B cell (primary cell): ENCODE measurements around the gene CDHR3. TPM values are rescaled to one million over a fixed set of nuclear protein-coding genes. Genes with fewer than 3 reads are reported as not detected.

ENCODE experiments used
- ATAC-seq: fragments of 200-7000 bp; cut with Tn5 transposase; one replicate; pipeline ENCODE4 v1.10.0; 2021; ENCODE audit warnings: low read depth, mild to moderate bottlenecking, moderate number of reproducible peaks, moderate library complexity
- CTCF ChIA-PET: fragments of 350-600 bp; sonication (Branson Sonifier 250); formaldehyde crosslinking; loops from one replicate; lab custom pipeline; 2021; ENCODE audit warnings: antibody characterized with exemption, inconsistent platforms; lab: Charles Lee
- POLR2A ChIA-PET: fragments of 350-600 bp; sonication (Branson Sonifier 250); formaldehyde crosslinking; loops from one replicate; lab custom pipeline; 2021; ENCODE audit warnings: antibody characterized with exemption; lab: Charles Lee
- DNase-seq: peaks from one replicate; pipeline ENCODE4 v3.0.0; 2013
- H2AFZ ChIP-seq: 2 replicates; pipeline ENCODE4 v1.6.1; 2012; ENCODE audit warnings: mild to moderate bottlenecking, low read depth, low read length; ENCODE audit not compliant: insufficient read depth, poor library complexity, severe bottlenecking
- H3K27ac ChIP-seq, 2 donors: 1 replicate in 1 of 2; 2 replicates in 1 of 2; pipeline ENCODE4 v1.5.1; 2012 to 2013; ENCODE audit warnings: low read length in 2 of 2, mild to moderate bottlenecking in 2 of 2, moderate library complexity in 1 of 2
- H3K27me3 ChIP-seq, 4 experiments: fragments of 200-600 bp in 1 of 4; sonication (generic) in 1 of 4; replicated peaks in 1 of 4; 1 replicate in 2 of 4; 2 replicates in 2 of 4; pipeline versions ENCODE4 v1.6.1 to v1.7.0; 2013 to 2016; ENCODE audit warnings: low read length in 3 of 4, mild to moderate bottlenecking in 2 of 4, mixed read lengths in 1 of 4, moderate library complexity in 1 of 4; ENCODE audit not compliant: insufficient read depth in 4 of 4, control insufficient read depth in 3 of 4; ENCODE audit errors: control extremely low read depth in 1 of 4
- H3K36me3 ChIP-seq, 2 experiments: replicated peaks in 1 of 2; 1 replicate in 1 of 2; 2 replicates in 1 of 2; pipeline versions ENCODE4 v1.6.1 to v1.7.1; 2013; ENCODE audit warnings: low read length in 1 of 2; ENCODE audit not compliant: insufficient read depth in 2 of 2, control insufficient read depth in 1 of 2; ENCODE audit errors: control extremely low read depth in 1 of 2, extremely low read depth in 1 of 2
- H3K4me1 ChIP-seq, 2 donors: fragments of 200-600 bp in 1 of 2; sonication (generic) in 1 of 2; 1 replicate in 1 of 2; 2 replicates in 1 of 2; pipeline versions ENCODE4 v1.5.1 to v1.6.1; 2013 to 2017; ENCODE audit warnings: low read length in 2 of 2; ENCODE audit not compliant: control insufficient read depth in 2 of 2, insufficient read depth in 2 of 2
- H3K4me2 ChIP-seq: replicated peaks from 2 replicates; pipeline ENCODE3; 2012; ENCODE audit warnings: mild to moderate bottlenecking, low read depth, low read length; ENCODE audit not compliant: poor library complexity, severe bottlenecking
- H3K4me3 ChIP-seq, 5 experiments: fragments of 200-600 bp in 1 of 5; sonication (generic) in 1 of 5; 1 replicate in 3 of 5; 2 replicates in 2 of 5; pipeline versions ENCODE4 v1.5.1 to v1.7.0; 2011 to 2016; ENCODE audit warnings: low read length in 4 of 5, mild to moderate bottlenecking in 4 of 5, low read depth in 2 of 5, control low read depth in 1 of 5, moderate library complexity in 1 of 5; ENCODE audit not compliant: insufficient read depth in 1 of 5; ENCODE audit errors: control extremely low read depth in 1 of 5, extremely low read depth in 1 of 5
- H3K79me2 ChIP-seq: fragments of 200-600 bp; sonication (generic); one replicate; pipeline ENCODE4 v1.6.0; 2016; ENCODE audit warnings: low read length; ENCODE audit not compliant: control insufficient read depth, insufficient read depth
- H3K9ac ChIP-seq: fragments of 200-600 bp; sonication (generic); 2 replicates; pipeline ENCODE4 v1.6.1; 2017; ENCODE audit warnings: mild to moderate bottlenecking, low read length, moderate library complexity
- H3K9me3 ChIP-seq, 3 donors: one replicate each; pipeline versions ENCODE4 v1.6.1 to v1.7.1; 2013; ENCODE audit warnings: low read length in 2 of 3; ENCODE audit not compliant: control insufficient read depth in 2 of 3, insufficient read depth in 1 of 3; ENCODE audit errors: control extremely low read depth in 1 of 3
- H4K20me1 ChIP-seq: 2 replicates; pipeline ENCODE4 v1.6.0; 2012; ENCODE audit warnings: mild to moderate bottlenecking, low read length; ENCODE audit not compliant: insufficient read depth, control insufficient read depth, poor library complexity, severe bottlenecking
- H3K27ac Mint-ChIP-seq: one replicate; pipeline ENCODE4 v1.8.0; 2021; ENCODE audit warnings: mixed read lengths
- H3K27me3 Mint-ChIP-seq: one replicate; pipeline ENCODE4 v1.8.0; 2021; ENCODE audit warnings: mixed read lengths
- H3K4me1 Mint-ChIP-seq: one replicate; pipeline ENCODE4 v1.8.0; 2021; ENCODE audit warnings: mixed read lengths
- H3K4me3 Mint-ChIP-seq: one replicate; pipeline ENCODE4 v1.8.0; 2021; ENCODE audit warnings: mixed read lengths
- H3K9me3 Mint-ChIP-seq: one replicate; pipeline ENCODE4 v1.8.0; 2022; ENCODE audit warnings: mixed read lengths; ENCODE audit not compliant: insufficient read depth
- EZH2 ChIP-seq: IDR thresholded peaks from 2 replicates; pipeline ENCODE4 v1.6.1; 2012; ENCODE audit warnings: borderline replicate concordance, low read depth, mild to moderate bottlenecking, moderate library complexity, low read length; ENCODE audit not compliant: insufficient read depth, poor library complexity, severe bottlenecking
- WGBS: methylation state at CpG from one replicate; pipeline ENCODE4 v1.1.5; 2013; ENCODE audit warnings: missing lambda C conversion rate; ENCODE audit not compliant: insufficient coverage; 5-methylcytosine and 5-hydroxymethylcytosine counted together
- intact Hi-C: fragments of 100-400 bp; cut with micrococcal nuclease; formaldehyde crosslinking; loops from one replicate; pipeline ENCODE4 v1.10.0; 2022
- polyA plus RNA-seq: library from polyadenylated mRNA; depleted of rRNA; stranded (reverse); fragments of >200 nt; gene quantifications from 2 replicates; pipeline ENCODE4 v1.2.3, GENCODE V29; 2012
- total RNA-seq, 2 donors: library from RNA; stranded (reverse); fragments of 120-200 nt in 1 of 2; gene quantifications; 1 replicate in 1 of 2; 2 replicates in 1 of 2; pipeline versions ENCODE4 v1.2.3 to v1.2.4, GENCODE V29; 2013 to 2022
- TF ChIP-seq, protein P1 (sequence below): fragments of 200-600 bp; IDR thresholded peaks from one replicate; pipeline ENCODE4 v1.8.0; 2022; ENCODE audit warnings: antibody characterized with exemption, mild to moderate bottlenecking

The CDHR3 gene
- total and polyA plus RNA-seq, 2 donors (not counting 1 experiment from before 2014, with no cell fraction given) = 0.34 to 2.6 TPM

DNA sequence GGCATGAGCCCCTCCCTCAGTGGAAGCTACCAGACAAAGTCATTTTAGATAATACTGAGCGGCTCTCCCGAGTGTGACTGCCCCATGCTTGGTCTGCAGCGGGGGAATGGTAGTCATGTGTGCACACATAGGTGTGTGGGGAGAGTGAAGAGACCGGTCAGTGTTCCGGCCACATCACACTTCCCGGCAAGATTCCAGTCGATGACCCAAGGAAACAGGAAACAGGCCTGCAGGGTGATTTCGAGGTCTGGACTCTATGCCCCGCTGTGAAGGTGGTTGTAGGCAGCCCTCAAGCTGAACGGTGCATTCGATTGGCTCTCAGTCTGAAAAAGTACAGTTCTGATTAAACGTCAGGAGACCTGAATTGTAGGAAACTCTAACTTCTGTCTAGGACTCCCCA, 75.9 kb downstream of the CDHR3 start:
- ATAC-seq (no peak), DNase-seq (no peak)
- no peak overlapping the region for H3K4me2 ChIP-seq
- H4K20me1 ChIP-seq = no peaks in the 10 kb centered on the region
- no peaks in the 10 kb centered on the region for H3K9me3 ChIP-seq
- intact Hi-C loops = no loop called here
- H3K4me3 ChIP-seq = no peak overlapping the region
- ChIA-PET CTCF (interaction anchor here (1.0 to 13.9 kb wide), 4 partner anchors 10 to 384 kb away, joined by 5 to 216 read pairs (median 16); no protein-coding TSS in a partner anchor), POLR2A (no interaction called here)
- peaks cover 14 to 23% of the 10 kb centered on the region in 2 donors for H3K4me1 ChIP-seq
- no peak overlapping the region for H2AFZ ChIP-seq
- 87% methylated on average over 12 of the region's 12 CpGs for WGBS
- H3K79me2 ChIP-seq = no peaks in the 10 kb centered on the region
- H3K27me3 Mint-ChIP-seq = no peaks in the 10 kb centered on the region
- TF ChIP-seq, protein P1, sequence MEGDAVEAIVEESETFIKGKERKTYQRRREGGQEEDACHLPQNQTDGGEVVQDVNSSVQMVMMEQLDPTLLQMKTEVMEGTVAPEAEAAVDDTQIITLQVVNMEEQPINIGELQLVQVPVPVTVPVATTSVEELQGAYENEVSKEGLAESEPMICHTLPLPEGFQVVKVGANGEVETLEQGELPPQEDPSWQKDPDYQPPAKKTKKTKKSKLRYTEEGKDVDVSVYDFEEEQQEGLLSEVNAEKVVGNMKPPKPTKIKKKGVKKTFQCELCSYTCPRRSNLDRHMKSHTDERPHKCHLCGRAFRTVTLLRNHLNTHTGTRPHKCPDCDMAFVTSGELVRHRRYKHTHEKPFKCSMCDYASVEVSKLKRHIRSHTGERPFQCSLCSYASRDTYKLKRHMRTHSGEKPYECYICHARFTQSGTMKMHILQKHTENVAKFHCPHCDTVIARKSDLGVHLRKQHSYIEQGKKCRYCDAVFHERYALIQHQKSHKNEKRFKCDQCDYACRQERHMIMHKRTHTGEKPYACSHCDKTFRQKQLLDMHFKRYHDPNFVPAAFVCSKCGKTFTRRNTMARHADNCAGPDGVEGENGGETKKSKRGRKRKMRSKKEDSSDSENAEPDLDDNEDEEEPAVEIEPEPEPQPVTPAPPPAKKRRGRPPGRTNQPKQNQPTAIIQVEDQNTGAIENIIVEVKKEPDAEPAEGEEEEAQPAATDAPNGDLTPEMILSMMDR = no peak
- TF ChIP-seq EZH2 = no peak
- H3K4me1 Mint-ChIP-seq = peaks cover 18% of the 10 kb centered on the region
- H3K9ac ChIP-seq = no peak overlapping the region
- H3K9me3 Mint-ChIP-seq = no peaks in the 10 kb centered on the region
- no peak overlapping the region for H3K27ac Mint-ChIP-seq
- peaks cover 0 to 9% (median 2%) of the 10 kb centered on the region in 4 experiments for H3K27me3 ChIP-seq
- H3K4me3 Mint-ChIP-seq = no peak overlapping the region
- no peaks in the 10 kb centered on the region for H3K36me3 ChIP-seq
- H3K27ac ChIP-seq = no peak overlapping the region

DNA sequence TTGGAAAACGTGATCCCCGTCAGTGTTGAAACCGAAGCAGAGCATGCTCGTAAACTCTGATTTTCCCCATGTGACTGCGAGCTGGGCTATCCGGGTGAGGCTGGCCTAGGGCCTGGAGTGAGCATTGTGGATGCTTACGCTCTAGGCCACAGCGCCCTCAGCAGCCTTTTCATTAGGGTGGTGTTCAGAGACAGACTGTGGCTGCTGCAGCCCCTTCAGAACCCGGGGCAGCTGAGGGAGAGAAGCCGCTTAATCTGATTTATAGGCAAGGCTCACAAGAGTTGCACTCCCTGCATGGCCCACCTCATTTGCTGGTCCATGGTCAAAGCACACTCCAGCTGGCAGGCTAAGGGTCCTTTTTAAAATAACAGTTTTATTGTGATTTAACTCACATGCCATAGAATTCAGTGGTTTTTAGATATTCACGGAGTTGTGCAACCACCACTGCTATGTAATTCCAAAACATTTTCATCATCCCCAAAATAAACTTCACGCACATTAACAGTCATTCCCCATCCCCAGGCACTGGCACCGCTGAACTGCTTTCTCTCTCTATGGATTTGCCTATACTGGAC, 76.5 kb downstream of the CDHR3 start:
- H3K27ac ChIP-seq = no peak overlapping the region
- peaks cover 14 to 23% of the 10 kb centered on the region in 2 donors for H3K4me1 ChIP-seq
- POLR2A ChIA-PET = no interaction called here
- no peak overlapping the region for H3K9ac ChIP-seq
- H3K4me2 ChIP-seq = no peak overlapping the region
- WGBS = 93% methylated on average over 9 of the region's 13 CpGs
- no peak for TF ChIP-seq EZH2
- TF ChIP-seq, protein P1 = no peak
- H3K27me3 Mint-ChIP-seq = no peaks in the 10 kb centered on the region
- peaks cover 0 to 9% (median 2%) of the 10 kb centered on the region in 4 experiments for H3K27me3 ChIP-seq
- no peak overlapping the region for H3K27ac Mint-ChIP-seq
- H3K4me3 ChIP-seq = no peak overlapping the region
- no peak overlapping the region for H3K4me3 Mint-ChIP-seq
- H3K4me1 Mint-ChIP-seq = peaks cover 18% of the 10 kb centered on the region
- no peak for DNase-seq
- CTCF ChIA-PET = interaction anchor here (1.0 to 13.9 kb wide), 9 partner anchors 10 to 385 kb away, joined by 3 to 216 read pairs (median 42); no protein-coding TSS in a partner anchor
- H2AFZ ChIP-seq = no peak overlapping the region
- H3K9me3 Mint-ChIP-seq = no peaks in the 10 kb centered on the region
- H3K79me2 ChIP-seq = no peaks in the 10 kb centered on the region
- intact Hi-C loops = loop anchor here (10.0 kb wide), 1 partner anchor 355 kb away; no protein-coding TSS in a partner anchor
- no peaks in the 10 kb centered on the region for H3K36me3 ChIP-seq
- no peaks in the 10 kb centered on the region for H4K20me1 ChIP-seq
- no peaks in the 10 kb centered on the region for H3K9me3 ChIP-seq
- ATAC-seq = no peak
